Neuron (in vitro differentiated cells): ENCODE measurements around the gene COL8A1.

Experiments used
- H2AFZ ChIP-seq: one replicate; pipeline ENCODE4 v1.6.1; 2013; ENCODE audit warnings: low read depth, mild to moderate bottlenecking, inconsistent platforms, low read length, moderate library complexity
- H3K27me3 ChIP-seq: one replicate; pipeline ENCODE4 v1.6.1; 2013; ENCODE audit warnings: low read length; ENCODE audit not compliant: insufficient read depth
- H3K36me3 ChIP-seq: one replicate; pipeline ENCODE4 v1.6.1; 2013; ENCODE audit warnings: low read length; ENCODE audit not compliant: insufficient read depth
- H3K4me1 ChIP-seq: one replicate; pipeline ENCODE4 v1.6.1; 2013; ENCODE audit warnings: low read length; ENCODE audit not compliant: insufficient read depth
- H3K4me3 ChIP-seq: 2 replicates; pipeline ENCODE4 v1.5.1; 2013; ENCODE audit warnings: mild to moderate bottlenecking, low read length, moderate library complexity
- H3K9me3 ChIP-seq: one replicate; pipeline ENCODE4 v1.6.1; 2013; ENCODE audit warnings: low read length

The COL8A1 gene

GRCh38 chr3:99789011-99789721 lies 150.8 kb downstream of the COL8A1 start:
- H2AFZ ChIP-seq = no peak overlapping the region
- H3K27me3 ChIP-seq = no peaks in the 10 kb centered on the region
- no peaks in the 10 kb centered on the region for H3K4me1 ChIP-seq
- no peak overlapping the region for H3K4me3 ChIP-seq
- H3K36me3 ChIP-seq = no peaks in the 10 kb centered on the region
- H3K9me3 ChIP-seq = no peaks in the 10 kb centered on the region

GRCh38 chr3:99794485-99794884 lies 156.1 kb downstream of the COL8A1 start:
- H3K36me3 ChIP-seq = no peaks in the 10 kb centered on the region
- H3K4me3 ChIP-seq = no peak overlapping the region

GRCh38 chr3:99795573-99795972 lies 157.2 kb downstream of the COL8A1 start:
- no peaks in the 10 kb centered on the region for H3K36me3 ChIP-seq
- no peak overlapping the region for H2AFZ ChIP-seq
- H3K4me1 ChIP-seq = no peaks in the 10 kb centered on the region
- no peaks in the 10 kb centered on the region for H3K9me3 ChIP-seq
- H3K4me3 ChIP-seq = no peak overlapping the region
- no peaks in the 10 kb centered on the region for H3K27me3 ChIP-seq

More at GRCh38 chr3:99794485-99794884, 156.1 kb downstream of the COL8A1 start:
- H3K9me3 ChIP-seq = no peaks in the 10 kb centered on the region
- no peak overlapping the region for H2AFZ ChIP-seq
- H3K4me1 ChIP-seq = no peaks in the 10 kb centered on the region
- no peaks in the 10 kb centered on the region for H3K27me3 ChIP-seq

GRCh38 chr3:99799422-99799821 lies 161.0 kb downstream of the COL8A1 start:
- Histone ChIP-seq H3K4me3 (no peak overlapping the region), H3K4me1 (no peaks in the 10 kb centered on the region), H3K27me3 (no peaks in the 10 kb centered on the region), H2AFZ (no peak overlapping the region), H3K9me3 (no peaks in the 10 kb centered on the region), H3K36me3 (no peaks in the 10 kb centered on the region)

GRCh38 chr3:99803297-99803696 lies 164.9 kb downstream of the COL8A1 start:
- H3K27me3 ChIP-seq = no peaks in the 10 kb centered on the region
- peaks cover 3% of the 10 kb centered on the region for H3K9me3 ChIP-seq
- H3K36me3 ChIP-seq = no peaks in the 10 kb centered on the region
- H2AFZ ChIP-seq = no peak overlapping the region
- no peaks in the 10 kb centered on the region for H3K4me1 ChIP-seq
- H3K4me3 ChIP-seq = no peak overlapping the region

- H3K27me3 ChIP-seq = no peaks in the 10 kb centered on the region
These were observed 166.8 kb downstream of the COL8A1 start for GRCh38 chr3:99805160-99805559.

GRCh38 chr3:99808163-99808794 lies 169.9 kb downstream of the COL8A1 start:
- Histone ChIP-seq H3K36me3 (no peaks in the 10 kb centered on the region), H3K27me3 (no peaks in the 10 kb centered on the region), H2AFZ (peak overlapping the region; percentile 29), H3K4me1 (no peaks in the 10 kb centered on the region), H3K9me3 (peaks cover 3% of the 10 kb centered on the region), H3K4me3 (no peak overlapping the region)

More at GRCh38 chr3:99805160-99805559, 166.8 kb downstream of the COL8A1 start:
- H2AFZ ChIP-seq = no peak overlapping the region
- no peak overlapping the region for H3K4me3 ChIP-seq
- H3K36me3 ChIP-seq = no peaks in the 10 kb centered on the region
- no peaks in the 10 kb centered on the region for H3K4me1 ChIP-seq
- H3K9me3 ChIP-seq = peaks cover 3% of the 10 kb centered on the region

GRCh38 chr3:99809565-99809964 lies 171.2 kb downstream of the COL8A1 start:
- Histone ChIP-seq H3K36me3 (no peaks in the 10 kb centered on the region), H3K9me3 (peaks cover 3% of the 10 kb centered on the region), H3K4me3 (no peak overlapping the region), H3K4me1 (no peaks in the 10 kb centered on the region), H2AFZ (no peak overlapping the region), H3K27me3 (no peaks in the 10 kb centered on the region)

- Histone ChIP-seq H3K36me3 (no peaks in the 10 kb centered on the region), H2AFZ (no peak overlapping the region), H3K9me3 (no peaks in the 10 kb centered on the region), H3K4me1 (no peaks in the 10 kb centered on the region), H3K4me3 (no peak overlapping the region), H3K27me3 (no peaks in the 10 kb centered on the region)
These were observed 172.0 kb downstream of the COL8A1 start for GRCh38 chr3:99810403-99810802.

GRCh38 chr3:99817047-99817436 lies 178.6 kb downstream of the COL8A1 start:
- H3K9me3 ChIP-seq = no peaks in the 10 kb centered on the region
- peak overlapping the region; percentile 93 for H3K4me3 ChIP-seq
- H2AFZ ChIP-seq = peak overlapping the region; percentile 78
- H3K4me1 ChIP-seq = peaks cover 16% of the 10 kb centered on the region
- no peaks in the 10 kb centered on the region for H3K36me3 ChIP-seq
- no peaks in the 10 kb centered on the region for H3K27me3 ChIP-seq

- Histone ChIP-seq H2AFZ (peak within 1 kb of the TSS; percentile 78), H3K9me3 (no peaks in the 10 kb centered on the region), H3K4me3 (peak within 1 kb of the TSS; percentile 93), H3K4me1 (peaks cover 16% of the 10 kb centered on the region), H3K36me3 (no peaks in the 10 kb centered on the region), H3K27me3 (no peaks in the 10 kb centered on the region)
These were observed 179.2 kb downstream of the COL8A1 start, which contains the start of gene CMSS1 for GRCh38 chr3:99817437-99818240. TSS of gene CMSS1 (plus strand) at chr3:99817862.

GRCh38 chr3:99818818-99819217 lies 180.4 kb downstream of the COL8A1 start:
- no peaks in the 10 kb centered on the region for H3K27me3 ChIP-seq
- no peaks in the 10 kb centered on the region for H3K9me3 ChIP-seq
- no peak overlapping the region for H2AFZ ChIP-seq
- peak overlapping the region; percentile 93 for H3K4me3 ChIP-seq
- peaks cover 16% of the 10 kb centered on the region for H3K4me1 ChIP-seq
- H3K36me3 ChIP-seq = no peaks in the 10 kb centered on the region
